Activated CD4-positive, alpha-beta T cell treated with anti-CD3 and anti-CD28 coated beads, Interleukin-10, Interleukin-2, amounts not matched to agents 100 ng/mL and 50 ng/mL, durations not matched to agents 16 hours and 8 hours (primary cell): ENCODE measurements around the gene C5.

Experiments
- DNase-seq: peaks from one replicate; pipeline ENCODE4 v3.0.0-alpha.2; 2020

C5 gene

DNA sequence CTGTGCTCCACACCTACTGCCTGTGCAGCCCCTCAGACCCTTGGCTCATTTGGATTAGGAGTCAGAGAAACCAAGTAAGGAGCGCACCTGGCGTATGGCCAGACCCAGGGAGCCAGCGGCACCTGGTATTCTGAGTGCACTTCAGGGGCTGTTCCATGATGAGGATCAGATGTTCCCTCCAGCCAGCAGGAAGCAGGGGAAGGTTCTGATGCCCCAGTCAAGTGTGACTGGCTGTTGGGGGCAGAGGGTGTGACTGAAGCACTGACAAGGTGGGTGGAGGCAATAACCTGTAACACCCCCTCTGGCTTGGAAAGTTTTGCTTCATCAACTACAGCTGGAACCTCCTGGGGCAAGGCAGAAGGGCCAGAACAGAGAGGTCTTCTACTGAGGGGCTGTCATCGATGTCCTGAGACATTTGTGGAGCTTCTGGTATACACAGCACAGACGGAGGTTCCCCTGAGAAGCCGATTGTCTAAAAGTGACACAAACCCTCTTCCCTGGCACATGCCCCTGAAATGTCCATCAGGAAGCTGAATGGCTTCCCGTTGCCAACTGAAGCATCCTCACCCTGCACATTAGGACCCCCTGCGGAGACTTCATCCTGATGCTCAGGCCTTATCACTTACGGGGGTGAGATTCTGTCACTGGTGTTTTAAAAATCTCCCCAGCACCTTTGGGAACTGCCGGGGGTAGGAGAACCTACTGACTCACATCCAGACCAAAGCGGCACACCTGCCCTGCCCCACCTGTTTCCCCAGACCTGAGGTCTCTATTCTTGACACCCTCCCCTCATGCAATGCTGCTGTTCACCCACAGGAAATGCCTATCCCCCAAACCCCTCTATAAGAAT, 144.5 kb downstream of the C5 start:
- no peak for DNase-seq

DNA sequence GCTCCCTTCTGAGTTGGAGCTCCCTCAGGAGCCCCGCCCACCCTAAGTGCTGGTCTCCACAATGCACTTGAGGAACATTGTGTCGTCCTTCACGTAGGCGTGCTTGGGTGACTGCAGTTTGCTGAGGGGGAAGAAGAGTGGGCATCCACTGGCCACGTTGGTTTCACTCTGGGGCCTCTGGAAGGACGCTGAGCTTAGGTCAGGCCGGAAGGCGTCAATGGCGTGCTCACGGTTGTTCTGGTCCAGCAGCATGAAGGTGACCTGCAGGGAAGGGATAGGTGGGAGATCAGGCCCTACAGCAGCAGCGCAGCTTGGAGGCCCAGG, 145.1 kb downstream of the C5 start:
- DNase-seq = no peak

DNA sequence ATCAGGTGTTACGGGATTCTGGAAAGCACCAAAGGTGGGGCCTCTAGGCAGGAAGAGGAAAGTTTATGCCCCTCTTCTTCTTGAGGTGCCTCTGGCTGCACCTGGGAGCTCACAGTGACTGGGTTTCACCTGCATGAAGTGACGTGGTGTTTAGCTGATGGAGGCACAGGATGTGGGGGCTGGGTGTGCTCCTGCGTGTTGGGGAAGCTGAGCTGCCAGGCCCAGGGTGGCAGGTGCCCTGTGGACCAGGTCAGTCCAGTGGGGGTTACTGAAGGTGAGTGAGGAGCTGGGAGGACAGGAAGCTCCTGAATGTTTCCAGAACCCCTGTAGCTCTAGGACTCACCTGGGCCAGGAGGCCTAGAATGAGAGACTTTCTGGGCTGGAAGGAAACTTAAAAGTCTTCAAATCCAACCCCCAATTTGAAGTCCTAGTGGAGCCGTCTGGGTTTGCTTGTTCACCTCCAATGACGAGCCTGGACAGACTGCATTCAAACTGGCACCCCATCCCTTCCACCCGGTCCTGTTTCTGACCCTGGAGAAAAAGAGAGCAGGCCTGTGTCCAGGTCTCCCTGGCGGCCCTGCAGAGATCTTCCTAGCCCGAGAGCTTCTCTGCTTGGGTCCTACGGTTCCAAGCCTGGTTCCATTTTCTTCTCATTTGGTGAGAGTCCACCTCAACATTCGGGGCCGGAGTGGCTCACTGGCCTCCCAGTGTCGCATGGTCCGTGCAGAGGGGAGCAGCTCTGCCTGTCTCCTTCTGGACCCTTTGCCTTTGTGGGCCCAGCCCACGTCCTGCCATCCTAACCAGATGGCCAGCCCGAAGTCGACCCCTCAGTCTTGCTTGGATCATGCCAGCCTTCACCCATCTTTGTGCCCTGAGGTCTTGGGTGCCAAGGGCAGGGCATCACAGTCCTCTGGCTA, 145.8 kb downstream of the C5 start:
- no peak for DNase-seq

DNA sequence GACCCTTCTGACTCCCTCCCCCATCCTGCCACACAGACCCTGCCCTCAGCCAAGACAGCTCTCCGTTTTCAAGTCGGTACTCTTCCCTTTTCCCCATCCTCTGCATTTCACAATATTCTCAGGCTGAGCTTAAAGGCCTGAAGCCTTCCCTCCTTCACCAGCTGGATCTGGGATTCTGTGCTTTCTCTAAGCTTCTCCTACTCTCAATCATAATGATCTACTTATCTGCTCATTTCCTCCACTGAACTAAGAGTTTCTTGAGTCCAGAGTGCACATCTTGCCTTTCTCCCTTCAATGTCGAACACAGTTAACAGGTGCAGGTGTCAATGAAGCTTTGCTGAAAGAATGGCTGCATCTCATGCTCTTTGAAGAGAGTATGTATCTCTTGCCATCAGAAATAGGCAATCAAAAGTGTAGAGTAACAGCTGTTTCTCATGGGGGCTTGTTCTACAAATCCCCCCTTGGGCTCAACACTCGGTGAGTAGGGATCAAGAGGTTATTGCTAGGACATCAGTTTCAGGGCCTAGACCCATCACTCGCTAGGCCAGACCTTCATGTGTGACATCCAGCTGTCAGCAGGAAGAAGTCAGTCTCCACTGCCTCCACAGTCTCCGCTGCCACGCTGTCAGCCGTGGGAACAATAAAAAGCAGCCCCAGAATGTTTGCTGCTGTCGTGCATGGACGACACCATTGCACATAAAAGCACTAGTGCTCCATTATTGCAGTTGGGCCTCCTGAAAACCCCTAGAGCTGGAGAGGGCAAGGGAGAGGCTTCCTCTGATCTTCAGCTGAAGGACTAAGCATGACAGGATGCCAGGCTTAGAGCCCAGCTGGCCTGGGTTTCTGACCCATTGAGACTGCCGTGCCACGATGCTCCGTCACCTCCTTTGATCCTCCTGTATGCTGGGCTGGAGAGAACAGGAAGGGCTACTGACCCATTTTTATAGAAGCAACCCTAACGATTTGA, 147.2 kb downstream of the C5 start:
- DNase-seq = no peak
